ENCODE results near the gene ANKRD11.
A peak's percentile ranks its signal among the peaks of the same experiment; 100 is the strongest.

ANKRD11 gene

DNA sequence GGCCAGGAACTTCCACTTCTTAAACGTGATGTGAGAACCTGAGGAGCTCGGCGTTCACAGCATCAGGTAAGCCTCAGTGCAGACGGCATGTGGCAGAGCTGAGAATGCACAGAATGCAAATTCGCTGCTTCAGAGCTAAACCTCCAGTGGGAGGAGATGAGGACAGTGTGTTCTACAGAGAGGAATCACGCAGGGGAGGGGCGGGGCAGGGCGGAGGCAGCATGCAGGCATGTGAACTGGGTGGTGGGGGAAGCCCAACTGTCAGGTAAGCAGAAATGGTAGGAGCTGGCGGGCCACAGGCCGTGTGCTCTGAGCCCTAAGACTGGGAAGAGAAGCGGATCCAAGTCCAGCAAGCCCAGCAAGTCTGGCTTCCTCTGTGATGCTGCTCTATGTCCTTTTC, 178.2 kb downstream of the ANKRD11 start:
- H3K4me3 ChIP-seq (IDR thresholded peaks at IDR 0.05; ENCODE audit: insufficient read depth, low read depth, low read length) = no peak overlapping the region
- H2AFZ ChIP-seq (ENCODE audit: low read depth) = no peak overlapping the region
- H3K4me2 ChIP-seq = no peak overlapping the region
- TF ChIP-seq CTCF (conservative IDR thresholded peaks at IDR 0.05; ENCODE audit: low read depth, low read length) = no peak
- H3K9ac ChIP-seq = no peak overlapping the region
- H3K4me1 ChIP-seq (ENCODE audit: low read depth, poor library complexity, severe bottlenecking) = no peaks in the 10 kb centered on the region
- H3K27me3 ChIP-seq (ENCODE audit: insufficient read depth, low read depth) = no peaks in the 10 kb centered on the region
- peaks cover 99% of the 10 kb centered on the region for H3K79me2 ChIP-seq (ENCODE audit: insufficient read depth, low read depth)
- peaks cover 29% of the 10 kb centered on the region for H4K20me1 ChIP-seq (ENCODE audit: insufficient read depth)
- H3K36me3 ChIP-seq (ENCODE audit: insufficient read depth) = no peaks in the 10 kb centered on the region
- no peak overlapping the region for H3K27ac ChIP-seq

DNA sequence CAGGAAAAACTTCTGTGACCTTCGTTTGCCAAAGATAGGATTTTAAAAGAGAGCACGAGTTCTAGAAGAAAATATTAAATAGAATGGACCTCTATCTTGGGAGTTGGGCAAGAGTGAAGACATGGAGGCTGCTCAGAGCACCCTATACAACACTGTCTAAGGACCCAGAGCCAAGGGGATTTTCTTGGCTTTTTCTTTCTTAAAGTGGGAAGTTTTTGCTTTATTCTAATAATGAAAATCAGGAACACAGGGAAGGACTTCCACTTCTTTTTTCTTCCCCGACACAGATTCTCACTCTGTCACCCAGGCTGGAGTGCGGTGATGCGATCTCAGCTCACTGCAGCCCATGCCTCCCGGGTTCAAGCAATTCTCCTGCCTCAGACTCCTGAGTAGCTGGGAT, 178.7 kb downstream of the ANKRD11 start:
- no peak for TF ChIP-seq CTCF (conservative IDR thresholded peaks at IDR 0.05; ENCODE audit: low read depth, low read length)
- H3K27ac ChIP-seq = no peak overlapping the region
- H3K4me2 ChIP-seq = no peak overlapping the region
- H3K36me3 ChIP-seq (ENCODE audit: insufficient read depth) = no peaks in the 10 kb centered on the region
- H3K27me3 ChIP-seq (ENCODE audit: insufficient read depth, low read depth) = no peaks in the 10 kb centered on the region
- peaks cover 98% of the 10 kb centered on the region for H3K79me2 ChIP-seq (ENCODE audit: insufficient read depth, low read depth)
- peaks cover 28% of the 10 kb centered on the region for H4K20me1 ChIP-seq (ENCODE audit: insufficient read depth)
- H2AFZ ChIP-seq (ENCODE audit: low read depth) = no peak overlapping the region
- no peak overlapping the region for H3K4me3 ChIP-seq (IDR thresholded peaks at IDR 0.05; ENCODE audit: insufficient read depth, low read depth, low read length)
- H3K4me1 ChIP-seq (ENCODE audit: low read depth, poor library complexity, severe bottlenecking) = no peaks in the 10 kb centered on the region
- no peak overlapping the region for H3K9ac ChIP-seq

- Histone ChIP-seq H3K36me3 (ENCODE audit: insufficient read depth) (no peaks in the 10 kb centered on the region), H3K27ac (no peak overlapping the region), H3K4me3 (IDR thresholded peaks at IDR 0.05; ENCODE audit: insufficient read depth, low read depth, low read length) (no peak overlapping the region), H3K4me1 (ENCODE audit: low read depth, poor library complexity, severe bottlenecking) (no peaks in the 10 kb centered on the region), H3K79me2 (ENCODE audit: insufficient read depth, low read depth) (peaks cover 82% of the 10 kb centered on the region), H3K9ac (no peak overlapping the region), H3K4me2 (no peak overlapping the region), H4K20me1 (ENCODE audit: insufficient read depth) (peaks cover 21% of the 10 kb centered on the region), H3K27me3 (ENCODE audit: insufficient read depth, low read depth) (no peaks in the 10 kb centered on the region), H2AFZ (ENCODE audit: low read depth) (no peak overlapping the region)
- TF ChIP-seq CTCF (conservative IDR thresholded peaks at IDR 0.05; ENCODE audit: low read depth, low read length) = no peak
These were observed 180.8 kb downstream of the ANKRD11 start for GRCh38 chr16:89309438-89310122.

DNA sequence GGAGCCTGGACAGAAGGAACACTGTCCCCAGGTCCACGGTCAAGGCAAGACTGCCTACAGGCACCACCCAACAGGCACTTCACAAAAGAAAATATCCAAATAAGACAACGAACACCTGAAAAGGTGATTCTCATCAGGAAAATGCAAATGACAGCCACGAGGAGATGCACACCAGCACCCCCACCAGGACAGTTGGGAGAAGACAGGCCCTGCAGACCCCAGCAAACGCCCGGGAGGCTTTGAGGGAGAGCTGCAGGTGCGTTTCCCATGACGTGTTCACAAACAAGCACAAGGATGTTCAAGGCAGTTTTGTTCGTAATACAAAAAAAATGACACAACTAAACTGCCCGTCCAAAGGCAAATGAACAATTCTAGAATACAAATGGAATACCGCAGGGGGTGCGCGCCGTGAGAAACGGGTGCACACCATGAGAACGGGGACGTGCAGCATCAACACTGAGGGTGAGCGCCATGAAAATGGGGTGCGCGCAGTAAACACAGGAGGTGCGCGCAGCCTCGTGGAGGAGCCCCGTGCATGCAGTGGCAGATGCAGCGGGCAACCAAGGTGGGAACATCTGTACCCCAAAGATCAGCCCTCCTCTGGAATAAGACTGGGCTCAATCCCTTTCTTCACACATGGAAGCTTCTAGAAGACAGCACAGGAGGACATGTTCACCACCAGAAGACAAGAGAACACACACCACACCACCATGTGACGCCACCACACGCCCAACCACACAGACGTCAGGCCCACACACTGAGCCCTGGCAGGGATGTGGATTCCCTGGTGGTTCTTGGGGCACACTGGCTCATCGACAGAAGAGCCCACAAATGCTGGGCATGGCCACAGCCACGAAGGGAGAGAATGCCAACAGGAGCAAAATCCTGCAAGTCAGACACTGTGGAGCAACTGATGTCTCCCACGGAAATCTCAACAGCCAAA, 181.7 kb downstream of the ANKRD11 start:
- Histone ChIP-seq H3K4me1 (ENCODE audit: low read depth, poor library complexity, severe bottlenecking) (no peaks in the 10 kb centered on the region), H3K4me3 (IDR thresholded peaks at IDR 0.05; ENCODE audit: insufficient read depth, low read depth, low read length) (no peak overlapping the region), H3K27ac (no peak overlapping the region), H3K27me3 (ENCODE audit: insufficient read depth, low read depth) (no peaks in the 10 kb centered on the region), H3K4me2 (no peak overlapping the region), H3K9ac (no peak overlapping the region), H3K79me2 (ENCODE audit: insufficient read depth, low read depth) (peaks cover 84% of the 10 kb centered on the region), H3K36me3 (ENCODE audit: insufficient read depth) (no peaks in the 10 kb centered on the region), H2AFZ (ENCODE audit: low read depth) (no peak overlapping the region), H4K20me1 (ENCODE audit: insufficient read depth) (peaks cover 21% of the 10 kb centered on the region)
- TF ChIP-seq CTCF (conservative IDR thresholded peaks at IDR 0.05; ENCODE audit: low read depth, low read length) = peak; percentile 58; the same call in 1 of the 2 replicates

Data from KMS-11 (cell line).